ENCODE data around the gene IRX4.

Gene IRX4

DNA sequence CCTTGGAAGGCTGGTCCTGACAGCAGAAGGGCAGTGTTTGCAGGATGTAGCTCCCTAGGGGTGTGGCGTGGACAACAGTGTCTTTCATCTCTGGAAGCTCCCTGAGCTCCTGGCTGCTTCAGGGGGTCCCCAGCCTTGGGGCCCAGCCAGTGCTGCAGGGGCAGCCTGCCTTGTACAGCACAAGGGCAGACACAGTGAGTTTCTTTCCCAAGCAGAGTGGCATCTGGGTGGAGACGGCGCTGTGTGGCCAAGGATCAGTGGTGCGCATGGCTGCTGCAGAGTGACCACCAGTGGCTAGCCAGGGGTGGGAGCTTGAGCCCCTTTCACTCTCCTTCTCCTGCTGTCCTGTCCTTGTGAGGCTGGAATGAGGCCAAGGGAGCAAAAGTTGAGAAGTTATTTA, 7.6 kb upstream of the IRX4 start:
- no peaks in the 10 kb centered on the region for H3K4me1 ChIP-seq (ENCODE audit: control insufficient read depth, insufficient read depth, low read length)
- H3K36me3 ChIP-seq (ENCODE audit: control insufficient read depth in 2 of 2, insufficient read depth in 2 of 2, low read length in 2 of 2) = no peaks in the 10 kb centered on the region
- peaks cover 28 to 41% of the 10 kb centered on the region in 2 donors for H3K27me3 ChIP-seq (ENCODE audit: control insufficient read depth in 1 of 2, insufficient read depth in 2 of 2, low read length in 2 of 2)
- H3K4me3 ChIP-seq (ENCODE audit: low read length in 2 of 2) = no peak overlapping the region
- H3K9me3 ChIP-seq (ENCODE audit: control insufficient read depth in 2 of 2, low read length in 2 of 2) = no peaks in the 10 kb centered on the region
- H3K9ac ChIP-seq (ENCODE audit: low read length in 2 of 2) = no peak overlapping the region
- H3K27ac ChIP-seq (ENCODE audit: low read length) = no peak overlapping the region

DNA sequence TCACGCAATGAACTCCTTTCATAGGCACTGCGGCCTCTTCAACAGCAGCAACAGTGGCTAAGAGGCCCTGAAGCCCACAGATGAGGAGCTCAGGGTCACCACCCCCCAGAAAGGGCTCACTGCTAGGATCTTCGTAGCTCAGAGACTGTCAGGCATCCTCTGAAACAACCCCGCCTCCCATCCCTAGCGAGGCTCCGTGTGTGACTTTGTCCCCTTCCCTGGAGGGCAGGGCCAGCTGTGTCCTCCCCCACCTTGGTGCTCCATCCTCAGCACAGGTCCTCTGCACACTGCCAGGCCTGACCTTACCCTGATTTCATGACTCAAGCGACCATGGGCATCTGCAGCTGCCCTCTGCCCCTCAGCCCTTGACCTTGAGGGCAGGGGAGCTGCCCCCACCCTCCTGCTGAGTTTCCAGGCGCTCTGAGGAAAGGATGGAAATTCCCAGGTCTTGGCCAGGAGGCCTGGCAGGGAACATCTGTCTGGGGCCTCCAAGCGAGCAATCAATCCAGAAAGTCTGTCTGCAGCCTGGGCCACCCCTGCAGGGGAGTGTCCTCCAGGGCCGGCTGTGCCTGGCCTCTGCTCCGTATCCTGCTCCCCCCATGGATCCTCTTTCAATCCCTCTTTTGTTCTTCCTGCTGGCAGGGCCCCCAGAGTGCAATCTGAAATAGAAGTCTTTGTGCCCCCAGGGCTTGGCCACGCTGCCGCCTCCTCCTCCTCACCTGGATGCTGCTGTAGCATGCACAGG, 6.8 kb upstream of the IRX4 start:
- H3K9ac ChIP-seq (ENCODE audit: low read length in 2 of 2) = no peak overlapping the region
- H3K9me3 ChIP-seq (ENCODE audit: control insufficient read depth in 2 of 2, low read length in 2 of 2) = no peaks in the 10 kb centered on the region
- no peak overlapping the region for H3K4me3 ChIP-seq (ENCODE audit: low read length in 2 of 2)
- peaks cover 26 to 47% of the 10 kb centered on the region in 2 donors for H3K27me3 ChIP-seq (ENCODE audit: control insufficient read depth in 1 of 2, insufficient read depth in 2 of 2, low read length in 2 of 2)
- no peak overlapping the region for H3K27ac ChIP-seq (ENCODE audit: low read length)
- peaks cover 4% of the 10 kb centered on the region for H3K4me1 ChIP-seq (ENCODE audit: control insufficient read depth, insufficient read depth, low read length)
- H3K36me3 ChIP-seq (ENCODE audit: control insufficient read depth in 2 of 2, insufficient read depth in 2 of 2, low read length in 2 of 2) = no peaks in the 10 kb centered on the region

DNA sequence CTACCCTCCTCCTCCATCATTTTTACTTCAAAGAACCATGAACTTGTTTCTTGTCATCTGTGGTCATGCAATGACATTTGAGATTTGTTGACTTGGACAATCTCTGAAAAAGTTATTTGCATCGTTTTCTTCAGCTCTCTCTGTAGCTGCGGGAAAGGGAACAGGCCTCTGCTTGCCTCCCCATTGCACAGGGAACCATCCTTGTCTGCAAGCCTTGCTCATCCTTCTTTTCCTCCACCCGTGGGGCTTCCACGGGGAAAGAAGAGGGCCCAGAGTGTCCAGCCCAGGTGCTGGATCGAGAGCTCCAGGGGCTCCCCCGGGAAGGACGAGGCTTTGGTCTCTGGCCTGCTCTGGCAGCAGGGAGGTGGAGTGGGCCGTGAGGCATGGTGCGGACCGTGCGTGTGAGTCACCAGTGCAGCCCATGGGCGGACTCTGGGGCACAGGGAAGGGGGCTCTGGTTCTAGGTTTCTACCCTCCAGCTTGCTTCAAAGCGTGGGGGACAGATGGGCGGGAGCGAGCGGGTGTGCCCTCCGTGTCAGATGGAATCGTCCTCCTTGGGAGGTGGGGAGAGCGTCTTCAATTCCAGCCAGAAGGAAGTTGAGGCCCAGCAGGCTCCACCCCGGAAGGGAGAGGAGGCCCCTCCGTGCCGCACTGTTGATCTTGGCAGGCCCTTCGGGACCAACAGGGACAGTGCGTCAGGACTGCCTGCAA, 6.0 kb upstream of the IRX4 start:
- H3K27me3 ChIP-seq (ENCODE audit: control insufficient read depth in 1 of 2, insufficient read depth in 2 of 2, low read length in 2 of 2) = peaks cover 29 to 55% of the 10 kb centered on the region in 2 donors
- no peak overlapping the region for H3K4me3 ChIP-seq (ENCODE audit: low read length in 2 of 2)
- H3K4me1 ChIP-seq (ENCODE audit: control insufficient read depth, insufficient read depth, low read length) = peaks cover 8% of the 10 kb centered on the region
- no peaks in the 10 kb centered on the region for H3K36me3 ChIP-seq (ENCODE audit: control insufficient read depth in 2 of 2, insufficient read depth in 2 of 2, low read length in 2 of 2)
- no peak overlapping the region for H3K27ac ChIP-seq (ENCODE audit: low read length)
- no peaks in the 10 kb centered on the region for H3K9me3 ChIP-seq (ENCODE audit: control insufficient read depth in 2 of 2, low read length in 2 of 2)
- no peak overlapping the region for H3K9ac ChIP-seq (ENCODE audit: low read length in 2 of 2)

GRCh38 chr5:1887588-1888360, 5.0 kb upstream of the IRX4 start:
- peaks cover 13% of the 10 kb centered on the region for H3K4me1 ChIP-seq (ENCODE audit: control insufficient read depth, insufficient read depth, low read length)
- no peaks in the 10 kb centered on the region for H3K9me3 ChIP-seq (ENCODE audit: control insufficient read depth in 2 of 2, low read length in 2 of 2)
- H3K9ac ChIP-seq (ENCODE audit: low read length in 2 of 2) = no peak overlapping the region
- H3K27ac ChIP-seq (ENCODE audit: low read length) = no peak overlapping the region
- H3K36me3 ChIP-seq (ENCODE audit: control insufficient read depth in 2 of 2, insufficient read depth in 2 of 2, low read length in 2 of 2) = no peaks in the 10 kb centered on the region
- H3K27me3 ChIP-seq (ENCODE audit: control insufficient read depth in 1 of 2, insufficient read depth in 2 of 2, low read length in 2 of 2) = peaks cover 26 to 64% of the 10 kb centered on the region in 2 donors
- no peak overlapping the region for H3K4me3 ChIP-seq (ENCODE audit: low read length in 2 of 2)

GRCh38 chr5:1886846-1887587, 4.3 kb upstream of the IRX4 start:
- no peak overlapping the region for H3K27ac ChIP-seq (ENCODE audit: low read length)
- H3K36me3 ChIP-seq (ENCODE audit: control insufficient read depth in 2 of 2, insufficient read depth in 2 of 2, low read length in 2 of 2) = no peaks in the 10 kb centered on the region
- H3K27me3 ChIP-seq (ENCODE audit: control insufficient read depth in 1 of 2, insufficient read depth in 2 of 2, low read length in 2 of 2) = peaks cover 26 to 72% of the 10 kb centered on the region in 2 donors
- no peak overlapping the region for H3K4me3 ChIP-seq (ENCODE audit: low read length in 2 of 2)
- H3K4me1 ChIP-seq (ENCODE audit: control insufficient read depth, insufficient read depth, low read length) = peaks cover 17% of the 10 kb centered on the region
- no peaks in the 10 kb centered on the region for H3K9me3 ChIP-seq (ENCODE audit: control insufficient read depth in 2 of 2, low read length in 2 of 2)
- H3K9ac ChIP-seq (ENCODE audit: low read length in 2 of 2) = no peak overlapping the region

DNA sequence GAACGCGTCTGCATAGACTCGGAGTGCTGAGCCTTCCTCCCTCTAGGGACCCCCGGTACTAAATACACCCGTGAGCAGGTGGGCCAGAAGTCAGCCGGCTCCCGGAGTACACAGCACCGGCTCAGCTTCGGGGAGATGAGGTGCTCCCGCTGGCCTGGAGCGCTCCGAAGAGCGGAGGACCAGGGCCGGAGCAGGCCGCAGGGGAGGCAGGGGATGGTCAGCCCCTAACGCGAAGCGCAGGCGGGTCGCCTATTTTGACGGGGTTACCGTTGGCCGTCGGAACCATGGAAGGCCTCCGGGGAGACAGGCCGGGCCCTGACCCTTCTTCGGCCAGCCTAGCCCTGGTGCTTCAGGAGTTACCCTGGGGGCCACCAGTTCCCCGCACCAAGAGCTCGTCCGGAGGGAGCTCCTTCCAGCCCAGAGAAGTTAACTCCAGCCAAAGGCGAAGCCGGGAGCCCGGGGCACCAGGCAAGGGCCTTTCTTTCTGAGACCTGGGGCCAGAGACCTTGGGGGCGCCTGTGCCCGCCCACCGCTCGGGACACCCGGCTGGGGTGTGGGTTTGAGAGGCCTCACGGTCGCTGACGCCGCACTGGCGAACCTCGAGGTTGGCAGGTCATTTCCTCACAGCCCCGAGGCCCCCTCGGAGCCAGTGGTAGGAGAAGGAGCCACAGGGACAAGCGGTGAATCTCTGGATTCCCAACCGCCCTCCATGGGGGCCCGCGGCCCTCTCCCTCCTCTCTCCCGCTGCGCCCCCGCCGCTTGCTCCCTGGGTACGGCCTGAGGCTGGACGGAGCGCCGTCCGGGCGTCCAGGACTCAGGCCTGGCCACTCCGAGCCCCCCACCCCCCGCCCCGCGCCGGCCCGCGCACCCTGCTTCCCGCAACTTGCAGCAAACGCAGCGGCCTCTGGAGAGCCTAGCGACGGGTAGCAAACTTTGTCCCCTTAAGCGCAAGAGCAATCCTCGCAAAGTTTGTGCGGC, 3.4 kb upstream of the IRX4 start:
- Histone ChIP-seq H3K9me3 (ENCODE audit: control insufficient read depth in 2 of 2, low read length in 2 of 2) (no peaks in the 10 kb centered on the region), H3K36me3 (ENCODE audit: control insufficient read depth in 2 of 2, insufficient read depth in 2 of 2, low read length in 2 of 2) (no peaks in the 10 kb centered on the region), H3K27me3 (ENCODE audit: control insufficient read depth in 1 of 2, insufficient read depth in 2 of 2, low read length in 2 of 2) (peaks cover 28 to 80% of the 10 kb centered on the region in 2 donors), H3K4me3 (ENCODE audit: low read length in 2 of 2) (no peak overlapping the region), H3K9ac (ENCODE audit: low read length in 2 of 2) (no peak overlapping the region), H3K27ac (ENCODE audit: low read length) (no peak overlapping the region), H3K4me1 (ENCODE audit: control insufficient read depth, insufficient read depth, low read length) (peaks cover 17% of the 10 kb centered on the region)

DNA sequence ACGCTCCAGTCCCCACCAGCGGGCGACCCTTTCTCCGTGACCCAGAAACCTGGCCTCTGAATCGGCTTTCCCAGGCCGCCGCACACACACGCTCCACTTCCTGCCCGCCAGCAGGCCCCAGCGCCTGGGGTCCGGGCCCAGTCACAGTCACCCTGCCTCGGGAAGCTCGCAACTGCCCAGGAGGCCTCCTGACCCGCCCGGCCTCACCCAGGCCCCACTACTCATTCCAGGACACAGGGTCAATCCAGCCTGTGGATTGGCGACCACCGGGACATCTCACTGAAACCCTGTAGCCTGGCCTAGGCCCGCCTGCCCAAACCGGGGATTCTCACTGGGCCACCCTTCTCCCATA, 2.7 kb upstream of the IRX4 start:
- Histone ChIP-seq H3K9me3 (ENCODE audit: control insufficient read depth in 2 of 2, low read length in 2 of 2) (no peaks in the 10 kb centered on the region), H3K4me1 (ENCODE audit: control insufficient read depth, insufficient read depth, low read length) (peaks cover 17% of the 10 kb centered on the region), H3K36me3 (ENCODE audit: control insufficient read depth in 2 of 2, insufficient read depth in 2 of 2, low read length in 2 of 2) (no peaks in the 10 kb centered on the region), H3K27ac (ENCODE audit: low read length) (no peak overlapping the region), H3K4me3 (ENCODE audit: low read length in 2 of 2) (no peak overlapping the region), H3K9ac (ENCODE audit: low read length in 2 of 2) (no peak overlapping the region), H3K27me3 (ENCODE audit: control insufficient read depth in 1 of 2, insufficient read depth in 2 of 2, low read length in 2 of 2) (peaks cover 33 to 81% of the 10 kb centered on the region in 2 donors)

DNA sequence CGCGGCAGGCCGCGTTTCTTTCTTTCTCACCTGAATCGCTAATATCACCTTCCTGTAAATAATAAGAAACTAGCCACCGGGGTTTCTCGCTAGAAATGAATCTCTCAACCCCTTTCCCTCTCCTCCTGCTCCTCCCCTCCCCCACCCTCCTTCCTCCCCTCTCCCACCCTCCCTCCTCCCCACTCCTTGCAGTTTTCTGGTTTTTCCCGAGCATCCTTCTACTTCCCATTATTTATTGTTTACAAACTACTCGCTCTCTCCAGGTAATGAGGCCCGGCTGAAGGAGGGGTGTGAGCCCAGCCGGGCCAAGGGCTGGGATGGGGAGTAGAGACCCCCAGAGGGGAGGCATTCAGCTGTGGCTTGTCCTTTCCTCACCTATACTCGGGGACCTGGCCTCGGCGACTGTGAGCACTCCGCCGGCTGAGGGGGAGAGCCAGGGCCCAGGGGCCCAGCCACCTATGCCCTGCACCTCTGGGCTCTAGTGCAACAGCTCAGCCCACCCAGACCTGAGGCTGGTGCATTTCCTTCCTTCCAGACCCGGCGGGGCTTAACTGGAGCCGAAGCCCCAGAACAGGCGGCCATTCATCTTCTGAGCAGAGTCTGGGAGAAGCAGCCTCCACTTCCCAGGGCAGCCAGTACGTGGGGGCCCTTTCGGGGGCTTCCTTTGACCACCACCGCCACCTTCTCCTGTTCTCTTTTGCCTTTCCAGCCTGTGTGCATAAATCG, 2.1 kb upstream of the IRX4 start:
- Histone ChIP-seq H3K4me1 (ENCODE audit: control insufficient read depth, insufficient read depth, low read length) (peaks cover 17% of the 10 kb centered on the region), H3K9me3 (ENCODE audit: control insufficient read depth in 2 of 2, low read length in 2 of 2) (no peaks in the 10 kb centered on the region), H3K36me3 (ENCODE audit: control insufficient read depth in 2 of 2, insufficient read depth in 2 of 2, low read length in 2 of 2) (no peaks in the 10 kb centered on the region), H3K27me3 (ENCODE audit: control insufficient read depth in 1 of 2, insufficient read depth in 2 of 2, low read length in 2 of 2) (peaks cover 36 to 83% of the 10 kb centered on the region in 2 donors), H3K9ac (ENCODE audit: low read length in 2 of 2) (no peak overlapping the region), H3K27ac (ENCODE audit: low read length) (no peak overlapping the region), H3K4me3 (ENCODE audit: low read length in 2 of 2) (no peak overlapping the region)

DNA sequence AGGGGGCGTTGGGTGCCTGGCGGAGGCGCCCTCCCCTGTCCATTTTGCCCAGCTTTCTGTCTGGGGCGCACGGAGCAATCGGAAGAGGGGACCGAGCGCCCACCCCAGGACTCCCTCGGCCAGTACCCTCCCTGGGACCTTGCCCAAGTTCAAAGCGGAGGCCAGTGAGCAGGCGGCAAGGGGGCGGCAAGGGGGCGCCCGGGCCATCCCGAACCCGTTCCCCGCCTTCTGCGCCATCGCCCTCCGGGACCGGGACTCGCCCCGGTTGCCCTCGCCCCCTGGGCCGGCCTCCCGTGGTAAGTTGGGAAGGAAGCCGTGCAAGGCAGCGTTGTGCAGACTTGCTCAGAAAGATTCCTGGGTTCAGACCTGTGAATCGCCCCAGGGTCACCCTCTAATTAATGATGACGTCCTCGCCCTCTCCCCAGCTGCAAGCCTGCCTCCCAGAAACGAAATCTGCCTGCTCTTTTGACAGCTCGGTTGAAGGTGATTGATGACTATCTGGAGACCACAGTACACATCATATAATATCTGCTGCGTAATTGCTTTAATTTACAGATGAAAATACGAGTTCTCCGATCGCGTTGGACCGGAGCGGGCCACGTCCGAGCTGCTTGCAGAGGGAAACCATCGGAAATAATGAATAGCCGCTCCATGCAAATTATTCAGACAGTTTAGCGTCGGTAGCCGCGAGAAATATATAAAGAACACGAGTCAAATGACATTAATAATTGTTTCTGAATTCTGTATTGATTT, 1.4 kb upstream of the IRX4 start:
- Histone ChIP-seq H3K36me3 (ENCODE audit: control insufficient read depth in 2 of 2, insufficient read depth in 2 of 2, low read length in 2 of 2) (no peaks in the 10 kb centered on the region), H3K4me3 (ENCODE audit: low read length in 2 of 2) (no peak overlapping the region), H3K27ac (ENCODE audit: low read length) (no peak overlapping the region), H3K4me1 (ENCODE audit: control insufficient read depth, insufficient read depth, low read length) (peaks cover 17% of the 10 kb centered on the region), H3K9ac (ENCODE audit: low read length in 2 of 2) (no peak overlapping the region), H3K27me3 (ENCODE audit: control insufficient read depth in 1 of 2, insufficient read depth in 2 of 2, low read length in 2 of 2) (peaks cover 34 to 88% of the 10 kb centered on the region in 2 donors), H3K9me3 (ENCODE audit: control insufficient read depth in 2 of 2, low read length in 2 of 2) (no peaks in the 10 kb centered on the region)
